Neural cell (in vitro differentiated cells): ENCODE measurements around the gene CPSF4L. TPM values are rescaled to one million over a fixed set of nuclear protein-coding genes. Genes with fewer than 3 reads are reported as not detected.

Experiments
- H2AFZ ChIP-seq: fragments of 200-600, 300-800 bp; sonication (generic), shearing (Covaris generic); 2 replicates; pipeline ENCODE4 v1.6.0; 2014; ENCODE audit warnings: low read depth, mild to moderate bottlenecking, antibody characterized with exemption, low read length, moderate library complexity
- H3F3A ChIP-seq: fragments of 200-600 bp; shearing (Covaris generic); 2 replicates; pipeline ENCODE4 v1.6.1; 2016; ENCODE audit warnings: mild to moderate bottlenecking, moderate library complexity, mixed read lengths, antibody characterized with exemption, low read length; ENCODE audit not compliant: insufficient read depth, poor library complexity, severe bottlenecking
- H3K27ac ChIP-seq: fragments of 200-600, 300-800 bp; sonication (generic), shearing (Covaris generic); 2 replicates; pipeline ENCODE4 v1.5.1; 2014; ENCODE audit warnings: mild to moderate bottlenecking, low read length, moderate library complexity
- H3K27me3 ChIP-seq: fragments of 300-800, 200-600 bp; sonication (generic), shearing (Covaris generic); 2 replicates; pipeline ENCODE4 v1.6.0; 2014; ENCODE audit warnings: mild to moderate bottlenecking, low read depth, low read length, moderate library complexity; ENCODE audit not compliant: insufficient read depth
- H3K36me3 ChIP-seq: fragments of 300-800, 200-600 bp; sonication (generic), shearing (Covaris generic); 2 replicates; pipeline ENCODE4 v1.5.1; 2014; ENCODE audit warnings: mild to moderate bottlenecking, antibody characterized with exemption, low read length, moderate library complexity; ENCODE audit not compliant: insufficient read depth
- H3K4me2 ChIP-seq: fragments of 300-800, 200-600 bp; sonication (generic), shearing (Covaris generic); 2 replicates; pipeline ENCODE4 v1.6.0; 2014; ENCODE audit warnings: mild to moderate bottlenecking, low read length
- H3K4me3 ChIP-seq: fragments of 300-800, 200-600 bp; sonication (generic), shearing (Covaris generic); 2 replicates; pipeline ENCODE4 v1.5.1; 2014; ENCODE audit warnings: mild to moderate bottlenecking, low read length, moderate library complexity
- H3K79me2 ChIP-seq: fragments of 200-600 bp; shearing (Covaris generic); replicated peaks from 2 replicates; pipeline ENCODE4 v1.6.0; 2014; ENCODE audit warnings: mild to moderate bottlenecking, low read length, moderate library complexity; ENCODE audit not compliant: insufficient read depth
- H3K9ac ChIP-seq: fragments of 300-800, 200-600 bp; sonication (generic), shearing (Covaris generic); 2 replicates; pipeline ENCODE4 v1.6.1; 2016; ENCODE audit warnings: mild to moderate bottlenecking, low read length, mixed read lengths
- H3K9me2 ChIP-seq: fragments of 200-600 bp; shearing (Covaris generic); 2 replicates; pipeline ENCODE4 v1.6.1; 2016; ENCODE audit warnings: mild to moderate bottlenecking, low read length, mixed read lengths; ENCODE audit not compliant: insufficient read depth
- H3K9me3 ChIP-seq: fragments of 200-600, 300-800 bp; sonication (generic), shearing (Covaris generic); 2 replicates; pipeline ENCODE4 v1.6.1; 2016; ENCODE audit warnings: mild to moderate bottlenecking, mixed run types, low read length, moderate library complexity, mixed read lengths
- H4K20me1 ChIP-seq: fragments of 200-600 bp; shearing (Covaris generic); 2 replicates; pipeline ENCODE4 v1.6.1; 2016; ENCODE audit warnings: mild to moderate bottlenecking, mixed run types; ENCODE audit not compliant: insufficient read depth
- CTCF ChIP-seq: fragments of 450-650 bp; IDR thresholded peaks from 2 replicates; pipeline ENCODE4 v1.5.1; 2014; ENCODE audit warnings: antibody characterized with exemption, mild to moderate bottlenecking, moderate library complexity; ENCODE audit not compliant: poor library complexity, severe bottlenecking
- EP300 ChIP-seq: fragments of 450-650 bp; conservative IDR thresholded peaks from 2 replicates; pipeline ENCODE4 v1.6.1; 2014; ENCODE audit warnings: antibody characterized with exemption, mild to moderate bottlenecking, moderate library complexity; ENCODE audit not compliant: poor library complexity, severe bottlenecking
- EZH2 ChIP-seq: fragments of 200-600, 300-800 bp; shearing (Covaris generic), sonication (generic); IDR thresholded peaks from 2 replicates; pipeline ENCODE4 v1.6.1; 2014; ENCODE audit warnings: antibody characterized with exemption, low read length, borderline replicate concordance, mild to moderate bottlenecking; ENCODE audit not compliant: insufficient read depth, poor library complexity, severe bottlenecking
- MXI1 ChIP-seq: fragments of 450-650 bp; conservative IDR thresholded peaks from 2 replicates; pipeline ENCODE4 v1.6.1; 2014; ENCODE audit warnings: antibody characterized with exemption, mild to moderate bottlenecking; ENCODE audit not compliant: poor library complexity, severe bottlenecking
- POLR2AphosphoS5 ChIP-seq: IDR thresholded peaks from 2 replicates; pipeline ENCODE4 v1.6.1; 2012
- RAD21 ChIP-seq: fragments of 450-650 bp; conservative IDR thresholded peaks from 2 replicates; pipeline ENCODE4 v1.6.1; 2014; ENCODE audit warnings: antibody characterized with exemption, mild to moderate bottlenecking, moderate library complexity
- REST ChIP-seq: IDR thresholded peaks from 2 replicates; pipeline ENCODE4 v1.6.1; 2012; ENCODE audit warnings: borderline replicate concordance
- SMC3 ChIP-seq: fragments of 450-650 bp; conservative IDR thresholded peaks from 2 replicates; pipeline ENCODE4 v1.6.1; 2014; ENCODE audit warnings: antibody characterized with exemption, mild to moderate bottlenecking, moderate library complexity; ENCODE audit not compliant: poor library complexity
- TAF1 ChIP-seq: IDR thresholded peaks from 2 replicates; pipeline ENCODE4 v1.6.1; 2012; ENCODE audit warnings: low read depth
- polyA plus RNA-seq: library from polyadenylated mRNA; depleted of rRNA; stranded (reverse); fragments of >200 nt; gene quantifications from 2 replicates; pipeline ENCODE4 v1.2.3, GENCODE V29; 2014

The CPSF4L gene
- polyA plus RNA-seq, 1 donor from 2014 or later: not detected

GRCh38 chr17:73268582-73269328 lies 7.1 kb upstream of the CPSF4L start:
- H2AFZ ChIP-seq: no peak overlapping the region
- H4K20me1 ChIP-seq: no peaks in the 10 kb centered on the region
- no peaks in the 10 kb centered on the region for H3K9me3 ChIP-seq
- H3K4me2 ChIP-seq: no peak overlapping the region
- no peak overlapping the region for H3K4me3 ChIP-seq
- no peaks in the 10 kb centered on the region for H3K9me2 ChIP-seq
- TF ChIP-seq SMC3 (no peak), EZH2 (no peak), TAF1 (no peak), RAD21 (no peak), EP300 (no peak), MXI1 (no peak), POLR2AphosphoS5 (no peak)
- H3K27me3 ChIP-seq: no peaks in the 10 kb centered on the region
- H3K79me2 ChIP-seq: no peaks in the 10 kb centered on the region
- H3F3A ChIP-seq: no peaks in the 10 kb centered on the region
- no peak overlapping the region for H3K27ac ChIP-seq
- H3K36me3 ChIP-seq: no peaks in the 10 kb centered on the region
- no peak overlapping the region for H3K9ac ChIP-seq

- H4K20me1 ChIP-seq: no peaks in the 10 kb centered on the region
- no peak overlapping the region for H2AFZ ChIP-seq
- no peaks in the 10 kb centered on the region for H3K27me3 ChIP-seq
- no peak overlapping the region for H3K9ac ChIP-seq
- no peak overlapping the region for H3K27ac ChIP-seq
- H3K9me3 ChIP-seq: no peaks in the 10 kb centered on the region
- TF ChIP-seq CTCF (no peak), EP300 (no peak), SMC3 (no peak), EZH2 (no peak), RAD21 (no peak), TAF1 (no peak), POLR2AphosphoS5 (no peak), REST (no peak), MXI1 (no peak)
- H3K4me3 ChIP-seq: no peak overlapping the region
- H3K79me2 ChIP-seq: no peaks in the 10 kb centered on the region
- no peaks in the 10 kb centered on the region for H3F3A ChIP-seq
- no peak overlapping the region for H3K4me2 ChIP-seq
- no peaks in the 10 kb centered on the region for H3K36me3 ChIP-seq
- no peaks in the 10 kb centered on the region for H3K9me2 ChIP-seq
These were observed 6.2 kb upstream of the CPSF4L start for GRCh38 chr17:73267648-73268537.
